H1 (cell line): Measurements from ENCODE around the gene LMX1A. TPM values are rescaled to one million over a fixed set of nuclear protein-coding genes. Genes with fewer than 3 reads are reported as not detected.
A peak's percentile ranks its signal among the peaks of the same experiment; 100 is the strongest.

Source experiments
- CTCF ChIA-PET: fragments of 300-600 bp; sonication (Branson Sonifier 250); formaldehyde crosslinking; loops from one replicate; lab custom pipeline; 2021; ENCODE audit not compliant: partially characterized antibody; lab: Charles Lee
- POLR2A ChIA-PET: fragments of 300-600 bp; sonication (Branson Sonifier 250); formaldehyde crosslinking; loops from one replicate; lab custom pipeline; 2021; ENCODE audit warnings: inconsistent platforms; ENCODE audit not compliant: partially characterized antibody; lab: Charles Lee
- DNase-seq, 2 experiments: peaks; one replicate each; pipeline versions ENCODE4 v3.0.0 to v3.0.0-alpha.2; 2010 to 2022; ENCODE audit warnings: low spot score in 2 of 2, low read depth in 1 of 2, mixed read lengths in 1 of 2
- FAIRE-seq: peaks from 2 replicates; lab custom pipeline; 2011; peaks lifted over from hg19 to GRCh38; lab: Jason Lieb, UNC
- H2AFZ ChIP-seq: 2 replicates; pipeline ENCODE4 v1.8.1; 2012; ENCODE audit warnings: low read length, inconsistent platforms
- H2AK5ac ChIP-seq: 2 replicates; pipeline ENCODE4 v1.6.1; 2013; ENCODE audit warnings: low read depth, low read length
- H2BK120ac ChIP-seq: replicated peaks from 2 replicates; pipeline ENCODE3; 2013; ENCODE audit warnings: low read depth, low read length, inconsistent platforms
- H2BK12ac ChIP-seq: 2 replicates; pipeline ENCODE4 v1.6.1; 2013; ENCODE audit warnings: low read depth, low read length
- H2BK15ac ChIP-seq: 2 replicates; pipeline ENCODE4 v1.6.1; 2013; ENCODE audit warnings: low read length
- H2BK20ac ChIP-seq: 2 replicates; pipeline ENCODE4 v1.6.1; 2013; ENCODE audit warnings: low read length
- H2BK5ac ChIP-seq: 2 replicates; pipeline ENCODE4 v1.6.1; 2013; ENCODE audit warnings: low read depth, low read length
- H3K14ac ChIP-seq: 2 replicates; pipeline ENCODE4 v1.6.1; 2013; ENCODE audit warnings: inconsistent platforms; ENCODE audit not compliant: insufficient read length
- H3K18ac ChIP-seq: 2 replicates; pipeline ENCODE4 v1.6.1; 2013; ENCODE audit warnings: low read length; ENCODE audit errors: extremely low read depth
- H3K23ac ChIP-seq: 2 replicates; pipeline ENCODE4 v1.6.1; 2013; ENCODE audit warnings: inconsistent platforms; ENCODE audit not compliant: insufficient read length
- H3K23me2 ChIP-seq: 2 replicates; pipeline ENCODE4 v1.6.1; 2013; ENCODE audit warnings: low read depth, low read length
- H3K27ac ChIP-seq: 2 replicates; pipeline ENCODE4 v1.6.1; 2011; ENCODE audit warnings: low read depth, low read length, inconsistent platforms
- H3K27me3 ChIP-seq, 4 experiments: replicated peaks in 1 of 4; 1 replicate in 1 of 4; 2 replicates in 3 of 4; pipeline versions ENCODE4 v1.6.1 to v1.8.1; 2011 to 2013; ENCODE audit warnings: low read length in 3 of 4, mild to moderate bottlenecking in 3 of 4, inconsistent platforms in 2 of 4, mixed read lengths in 2 of 4, moderate library complexity in 1 of 4; ENCODE audit not compliant: control insufficient read depth in 3 of 4, insufficient read depth in 3 of 4; ENCODE audit errors: extremely low read depth in 1 of 4
- H3K36me3 ChIP-seq, 4 experiments: 2 replicates each; pipeline versions ENCODE4 v1.6.1 to v1.8.1; 2011 to 2013; ENCODE audit warnings: mild to moderate bottlenecking in 4 of 4, low read length in 3 of 4, moderate library complexity in 2 of 4, control low read depth in 1 of 4, inconsistent platforms in 1 of 4; ENCODE audit not compliant: insufficient read depth in 4 of 4, control insufficient read depth in 2 of 4
- H3K4ac ChIP-seq: replicated peaks from 2 replicates; pipeline ENCODE3; 2013; ENCODE audit warnings: low read length, low read depth, mixed read lengths, inconsistent platforms; ENCODE audit not compliant: insufficient read length
- H3K4me1 ChIP-seq, 4 experiments: replicated peaks in 1 of 4; 1 replicate in 1 of 4; 2 replicates in 3 of 4; pipeline versions ENCODE4 v1.6.1 to v1.8.1; 2011 to 2013; ENCODE audit warnings: low read length in 3 of 4, inconsistent platforms in 2 of 4, mixed read lengths in 1 of 4; ENCODE audit not compliant: insufficient read depth in 4 of 4, control insufficient read depth in 3 of 4
- H3K4me2 ChIP-seq, 2 experiments: 2 replicates each; pipeline versions ENCODE4 v1.6.1 to v1.8.1; 2011 to 2013; ENCODE audit warnings: low read depth in 2 of 2, low read length in 2 of 2, control low read depth in 1 of 2, inconsistent platforms in 1 of 2, mild to moderate bottlenecking in 1 of 2; ENCODE audit not compliant: insufficient read depth in 1 of 2
- H3K4me3 ChIP-seq, 4 experiments: fragments of 200-600, 300-600 bp in 1 of 4; sonication (generic), shearing (Covaris generic), sonication (Bioruptor Twin) in 1 of 4; 2 replicates each; pipeline versions ENCODE4 v1.5.1 to v1.8.1; 2011 to 2016; ENCODE audit warnings: low read length in 4 of 4, low read depth in 3 of 4, control low read depth in 2 of 4, inconsistent platforms in 2 of 4, mild to moderate bottlenecking in 2 of 4, mixed read lengths in 1 of 4, moderate library complexity in 1 of 4; ENCODE audit not compliant: insufficient read depth in 2 of 4; ENCODE audit errors: extremely low read depth in 1 of 4
- H3K56ac ChIP-seq: replicated peaks from 2 replicates; pipeline ENCODE3; 2013; ENCODE audit warnings: low read depth, mild to moderate bottlenecking, mixed read lengths, low read length, inconsistent platforms; ENCODE audit not compliant: insufficient read length
- H3K79me1 ChIP-seq: 2 replicates; pipeline ENCODE4 v1.6.1; 2013; ENCODE audit warnings: low read depth, low read length, control low read depth
- H3K79me2 ChIP-seq, 2 experiments: 2 replicates each; pipeline versions ENCODE4 v1.6.1 to v1.8.1; 2012 to 2013; ENCODE audit warnings: low read length in 2 of 2, mild to moderate bottlenecking in 2 of 2, inconsistent platforms in 1 of 2; ENCODE audit not compliant: insufficient read depth in 2 of 2, control insufficient read depth in 1 of 2
- H3K9ac ChIP-seq, 4 experiments: replicated peaks in 1 of 4; 1 replicate in 1 of 4; 2 replicates in 3 of 4; pipeline versions ENCODE4 v1.6.1 to v1.8.1; 2011 to 2013; ENCODE audit warnings: low read depth in 3 of 4, low read length in 3 of 4, control low read depth in 2 of 4, mild to moderate bottlenecking in 2 of 4, moderate library complexity in 2 of 4, inconsistent platforms in 1 of 4; ENCODE audit errors: extremely low read depth in 1 of 4
- H3K9me3 ChIP-seq, 2 experiments: 2 replicates each; pipeline versions ENCODE4 v1.6.1 to v1.8.1; 2012 to 2013; ENCODE audit warnings: mild to moderate bottlenecking in 2 of 2, moderate library complexity in 2 of 2, control low read depth in 1 of 2, inconsistent platforms in 1 of 2, low read depth in 1 of 2, low read length in 1 of 2, mixed read lengths in 1 of 2; ENCODE audit not compliant: insufficient read depth in 2 of 2
- H4K20me1 ChIP-seq, 2 experiments: replicated peaks in 1 of 2; 2 replicates each; pipeline versions ENCODE3 to v1.8.1; 2011 to 2013; ENCODE audit warnings: inconsistent platforms in 2 of 2, low read length in 2 of 2, mild to moderate bottlenecking in 1 of 2; ENCODE audit not compliant: insufficient read depth in 2 of 2, control insufficient read depth in 1 of 2
- H4K5ac ChIP-seq: 2 replicates; pipeline ENCODE4 v1.6.1; 2013; ENCODE audit warnings: low read length, low read depth, mixed read lengths, inconsistent platforms; ENCODE audit not compliant: insufficient read length
- H4K8ac ChIP-seq: 2 replicates; pipeline ENCODE4 v1.8.0; 2013; ENCODE audit warnings: mild to moderate bottlenecking, moderate library complexity, low read length, inconsistent platforms; ENCODE audit not compliant: insufficient read depth; ENCODE audit errors: extremely low read depth
- H4K91ac ChIP-seq: replicated peaks from 2 replicates; pipeline ENCODE3; 2013; ENCODE audit warnings: low read length, mixed read lengths, inconsistent platforms; ENCODE audit not compliant: insufficient read length
- CHD1 ChIP-seq: IDR thresholded peaks from 2 replicates; pipeline ENCODE4 v1.6.1; 2012; ENCODE audit warnings: low read depth, low read length, improper control_type of control experiment
- EP300 ChIP-seq, 2 experiments: IDR thresholded peaks; 1 replicate in 1 of 2; 2 replicates in 1 of 2; pipeline ENCODE4 v1.6.1; 2011 to 2012; ENCODE audit warnings: low read depth in 2 of 2, low read length in 2 of 2, mild to moderate bottlenecking in 2 of 2, borderline replicate concordance in 1 of 2, inconsistent platforms in 1 of 2, moderate library complexity in 1 of 2
- JUN ChIP-seq: IDR thresholded peaks from 2 replicates; pipeline ENCODE4 v1.6.1; 2011; ENCODE audit warnings: low read depth, mild to moderate bottlenecking, improper control_type of control experiment, low read length
- JUND ChIP-seq: IDR thresholded peaks from 2 replicates; pipeline ENCODE4 v1.6.1; 2011; ENCODE audit warnings: mild to moderate bottlenecking, improper control_type of control experiment, low read length
- KDM5A ChIP-seq: fragments of 200-600 bp; IDR thresholded peaks from 2 replicates; pipeline ENCODE4 v1.7.1; 2012; ENCODE audit warnings: mild to moderate bottlenecking, low read length, inconsistent platforms, mixed read lengths
- NRF1 ChIP-seq: IDR thresholded peaks from 2 replicates; pipeline ENCODE4 v1.6.1; 2011; ENCODE audit warnings: mild to moderate bottlenecking, low read depth, low read length, improper control_type of control experiment
- POLR2A ChIP-seq, 2 experiments: IDR thresholded peaks; 1 replicate in 1 of 2; 2 replicates in 1 of 2; pipeline ENCODE4 v1.6.1; 2011; ENCODE audit warnings: low read depth in 2 of 2, low read length in 2 of 2, mild to moderate bottlenecking in 2 of 2; ENCODE audit errors: control extremely low read depth in 1 of 2
- POU5F1 ChIP-seq: IDR thresholded peaks from 2 replicates; pipeline ENCODE4 v1.6.1; 2011; ENCODE audit warnings: low read depth, mild to moderate bottlenecking, low read length, moderate library complexity
- RAD21 ChIP-seq, 2 experiments: IDR thresholded peaks in 1 of 2; conservative IDR thresholded peaks in 1 of 2; 2 replicates each; pipeline ENCODE4 v1.6.1; 2011; ENCODE audit warnings: low read depth in 2 of 2, low read length in 2 of 2, improper control_type of control experiment in 1 of 2, inconsistent platforms in 1 of 2, mild to moderate bottlenecking in 1 of 2, moderate library complexity in 1 of 2
- SIN3A ChIP-seq, 2 experiments: IDR thresholded peaks in 1 of 2; conservative IDR thresholded peaks in 1 of 2; 2 replicates each; pipeline ENCODE4 v1.6.1; 2011 to 2012; ENCODE audit warnings: low read length in 2 of 2, improper control_type of control experiment in 1 of 2, low read depth in 1 of 2, mild to moderate bottlenecking in 1 of 2
- SIX5 ChIP-seq: IDR thresholded peaks from 2 replicates; pipeline ENCODE4 v1.6.1; 2011; ENCODE audit warnings: mild to moderate bottlenecking, low read depth, low read length
- SUZ12 ChIP-seq: fragments of 200-600 bp; sonication (generic); IDR thresholded peaks from 2 replicates; pipeline ENCODE4 v1.6.1; 2012; ENCODE audit warnings: mild to moderate bottlenecking, inconsistent platforms, low read length, moderate library complexity, mixed read lengths
- TAF1 ChIP-seq: IDR thresholded peaks from 2 replicates; pipeline ENCODE4 v1.6.1; 2011; ENCODE audit warnings: mild to moderate bottlenecking, low read depth, low read length
- YY1 ChIP-seq: IDR thresholded peaks from 2 replicates; pipeline ENCODE4 v1.6.1; 2011; ENCODE audit warnings: low read depth, mild to moderate bottlenecking, low read length
- ZNF274 ChIP-seq: IDR thresholded peaks from 2 replicates; pipeline ENCODE4 v1.7.0; 2012; ENCODE audit warnings: low read length, borderline replicate concordance; ENCODE audit errors: extremely low read depth
- WGBS, 2 experiments: shearing (Covaris generic) in 1 of 2; methylation state at CpG; one replicate each; pipeline versions ENCODE4 v1.1.6 to v1.1.7; 2013 to 2015; ENCODE audit warnings: low lambda C conversion rate in 2 of 2, mixed read lengths in 2 of 2, inconsistent platforms in 1 of 2, low coverage in 1 of 2, missing lambda C conversion rate in 1 of 2; ENCODE audit not compliant: insufficient replicate concordance in 2 of 2, insufficient coverage in 1 of 2, insufficient read length in 1 of 2; ENCODE audit errors: extremely low coverage in 1 of 2, missing lambda C conversion rate in 1 of 2; 5-methylcytosine and 5-hydroxymethylcytosine counted together
- polyA plus RNA-seq, 7 experiments: library from polyadenylated mRNA; depleted of rRNA in 3 of 7; stranded (reverse) in 5 of 7; unstranded in 2 of 7; fragments of >200 nt in 5 of 7; fragments of 200-250 nt in 2 of 7; gene quantifications; 1 replicate in 5 of 7; 2 replicates in 1 of 7; 4 replicates in 1 of 7; pipeline versions ENCODE4 v1.2.1 to v1.2.3, GENCODE V29; 2011 to 2013; ENCODE audit warnings: missing spikeins in 2 of 7, mixed read lengths in 2 of 7
- total RNA-seq: library from RNA; stranded (reverse); fragmentation: NEBNext Ultra II Directional; extraction: Animal tissue kit (Norgen Biotek cat#: 25700); gene quantifications from 2 replicates; pipeline ENCODE4 v1.2.1, GENCODE V29; 2021

LMX1A gene
- total and polyA plus RNA-seq, 2 of the 8 experiments (the other 6 are each of a cell fraction or from before 2014, with no cell fraction given) = not detected

DNA sequence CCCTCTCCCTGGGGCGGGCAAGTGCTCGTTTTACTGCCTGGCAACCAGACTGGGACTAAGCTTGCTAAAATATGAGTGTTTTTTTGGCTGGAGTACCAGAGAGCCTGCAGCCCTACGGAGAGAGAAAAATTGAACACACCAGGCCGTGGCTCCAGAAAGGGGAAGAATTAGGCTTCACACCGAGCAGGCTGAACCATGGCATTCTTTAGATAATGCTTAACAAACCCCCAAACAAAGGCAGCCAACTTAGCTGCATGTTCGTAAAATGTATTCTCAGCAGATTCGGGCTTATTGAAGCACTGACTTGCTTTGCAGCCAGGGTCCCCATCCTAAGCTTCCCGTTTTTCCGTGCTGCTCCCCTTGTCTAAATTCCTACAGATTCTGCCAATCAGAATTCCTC, 76.6 kb downstream of the LMX1A start:
- Histone ChIP-seq H3K9me3 (no peaks in the 10 kb centered on the region), H3K36me3 (no peaks in the 10 kb centered on the region), H3K4me2 (peak overlapping the region; percentile 31 to 44; a peak in 2 of 4 replicates), H2AFZ (peak overlapping the region; percentile 82; the same call in 1 of the 2 replicates), H3K23ac (no peak overlapping the region), H3K27me3 (0 out of 7 replicates have a peak, but pooled peaks cover 0 to 2% (median 0%) of the 10 kb centered on the region in 4 experiments), H4K91ac (no peak overlapping the region), H2BK12ac (no peak overlapping the region), H3K27ac (no peak overlapping the region), H3K4me1 (peaks cover 0 to 12% (median 4%) of the 10 kb centered on the region in 4 experiments; a peak in 3 of 7 replicates), H4K5ac (no peak overlapping the region), H3K9ac (no peak overlapping the region), H4K8ac (no peak overlapping the region), H2BK15ac (no peak overlapping the region), H2BK120ac (no peak overlapping the region), H3K23me2 (no peaks in the 10 kb centered on the region), H3K79me1 (no peaks in the 10 kb centered on the region), H2AK5ac (no peak overlapping the region), H2BK5ac (no peak overlapping the region), H4K20me1 (no peaks in the 10 kb centered on the region), H3K18ac (no peak overlapping the region; the same call in 1 of the 2 replicates), H3K79me2 (no peaks in the 10 kb centered on the region), H3K4ac (no peak overlapping the region), H3K14ac (no peak overlapping the region), H3K4me3 (no peak overlapping the region; a peak in 1 of 8 replicates), H2BK20ac (no peak overlapping the region), H3K56ac (no peak overlapping the region)
- ChIA-PET CTCF (interaction anchor here (1.2 to 8.5 kb wide), 4 partner anchors 22 to 135 kb away, joined by 3 to 47 read pairs (median 4); no protein-coding TSS in a partner anchor), POLR2A (no interaction called here)
- 45% methylated on average over 9 of the region's 9 CpGs; no CpG with 5 or more reads in 1 of the 2 experiments for WGBS, 2 experiments
- DNase-seq (no peak), FAIRE-seq (peak; percentile 24)
- TF ChIP-seq TAF1 (no peak), RAD21 (IDR thresholded peaks at IDR 0.05 in 1 of 2, conservative IDR thresholded peaks at IDR 0.05 in 1 of 2; ENCODE audit: low read depth in 2 of 2, low read length in 2 of 2) (no peak), KDM5A (no peak), SIX5 (no peak), EP300 (IDR thresholded peaks at IDR 0.05; ENCODE audit: borderline replicate concordance in 1 of 2, low read depth in 2 of 2, low read length in 2 of 2) (no peak), POU5F1 (no peak), NRF1 (no peak), POLR2A (IDR thresholded peaks at IDR 0.05; ENCODE audit: control extremely low read depth in 1 of 2, low read depth in 2 of 2, low read length in 2 of 2) (no peak), SIN3A (conservative IDR thresholded peaks at IDR 0.05 in 1 of 2, IDR thresholded peaks at IDR 0.05 in 1 of 2; ENCODE audit: low read depth in 1 of 2, low read length in 2 of 2) (no peak), SUZ12 (no peak), JUND (no peak), CHD1 (no peak), YY1 (no peak), ZNF274 (no peak), JUN (no peak)
